Activated CD8-positive, alpha-beta memory T cell treated with anti-CD3 and anti-CD28 coated beads for 1 hour (primary cell): Measurements from ENCODE around the gene WWOX.

ENCODE experiments used
- DNase-seq, 2 donors: peaks; one replicate each; pipeline ENCODE4 v3.0.0-alpha.2; 2020; ENCODE audit warnings: low read depth in 1 of 2; ENCODE audit errors: extremely low read depth in 1 of 2

The WWOX gene

DNA sequence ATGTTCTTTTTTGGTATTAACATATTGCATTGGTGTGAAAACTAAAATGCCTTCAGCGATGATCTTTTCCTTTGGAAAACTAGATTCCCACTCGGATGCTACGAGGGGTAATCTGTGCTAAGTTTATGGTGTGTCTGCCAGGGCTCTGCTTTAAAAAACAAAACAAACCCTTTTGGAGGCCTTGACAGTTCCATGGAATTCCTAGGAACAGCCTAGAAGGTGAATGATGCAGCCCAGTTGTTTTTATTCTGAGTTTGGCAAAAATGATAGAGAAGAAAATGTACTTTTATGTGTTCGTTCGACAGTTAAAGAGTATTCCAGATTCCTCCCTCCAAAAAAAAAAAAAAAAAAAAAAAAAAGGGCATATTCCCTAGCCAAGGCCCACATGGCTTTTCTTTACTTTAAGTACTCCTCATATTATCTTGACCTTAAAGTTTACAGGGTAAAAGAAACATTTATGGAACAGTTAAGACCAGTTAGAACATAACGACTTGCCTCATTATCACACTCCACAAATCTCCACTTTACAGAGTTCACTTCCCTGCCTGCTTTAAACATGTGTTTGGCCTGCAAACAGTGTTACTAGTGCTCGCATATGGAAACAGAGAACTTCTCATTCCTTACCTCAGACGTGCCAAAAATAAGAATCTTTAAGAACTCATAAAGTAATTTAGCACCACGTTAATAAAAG, 159.1 kb downstream of the WWOX start:
- no peak for DNase-seq

DNA sequence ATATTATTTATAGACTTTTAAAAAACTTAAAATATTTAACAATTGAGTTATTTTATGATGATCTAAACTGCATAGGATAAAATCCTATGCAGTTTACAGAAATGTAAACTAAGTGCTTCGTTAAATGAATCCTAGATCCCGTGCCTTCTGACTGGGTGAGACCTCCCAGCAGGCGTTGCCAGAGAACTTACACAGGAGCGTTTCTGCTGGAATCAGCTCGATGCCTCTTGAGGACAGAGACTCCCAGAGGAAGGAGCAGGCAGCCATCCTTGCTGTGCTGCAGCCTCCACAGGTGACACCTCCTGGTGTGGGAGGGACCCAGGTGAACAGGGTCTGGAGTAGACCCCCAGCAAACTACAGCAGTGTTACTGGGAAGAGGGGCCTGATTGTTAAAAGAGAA, 160.4 kb downstream of the WWOX start:
- DNase-seq: no peak

DNA sequence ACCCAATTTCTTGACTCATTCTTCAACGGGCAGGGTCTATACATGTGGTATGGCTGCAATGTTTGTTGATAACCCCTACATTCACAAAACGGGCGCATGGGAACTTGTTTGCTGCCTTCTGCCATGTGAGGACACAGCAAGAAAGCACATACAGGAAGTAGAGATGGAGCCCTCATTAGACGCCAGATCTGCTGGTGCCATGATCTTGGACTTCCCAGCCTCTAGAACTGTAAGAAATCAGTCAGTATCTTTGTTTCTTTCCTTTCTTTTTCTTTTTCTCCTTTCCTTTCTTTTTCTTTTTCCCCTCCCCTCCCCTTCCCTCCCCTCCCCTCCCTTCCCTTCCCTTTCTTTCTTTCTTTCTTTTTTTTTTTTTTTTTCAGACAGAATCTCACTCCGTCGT, 165.2 kb downstream of the WWOX start:
- no peak for DNase-seq

DNA sequence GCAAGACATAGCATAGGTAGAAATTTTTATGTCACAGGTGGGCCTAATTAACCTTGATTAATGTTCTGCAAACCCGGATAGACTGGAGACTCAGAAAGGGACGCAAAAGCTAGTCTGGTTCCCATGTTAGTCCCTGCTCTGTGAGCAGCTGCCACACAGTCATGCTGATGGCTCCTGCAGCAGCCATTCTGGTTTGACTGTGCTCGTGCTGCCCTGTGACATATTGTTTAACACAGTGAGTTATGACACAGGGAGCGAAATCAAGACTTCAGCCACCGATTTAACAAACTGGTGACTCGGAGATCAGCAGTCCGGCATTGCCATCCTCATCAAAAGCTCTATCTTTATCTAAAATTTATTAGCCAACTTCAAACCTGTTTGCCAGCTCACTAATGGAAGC, 169.8 kb downstream of the WWOX start:
- DNase-seq: no peak

DNA sequence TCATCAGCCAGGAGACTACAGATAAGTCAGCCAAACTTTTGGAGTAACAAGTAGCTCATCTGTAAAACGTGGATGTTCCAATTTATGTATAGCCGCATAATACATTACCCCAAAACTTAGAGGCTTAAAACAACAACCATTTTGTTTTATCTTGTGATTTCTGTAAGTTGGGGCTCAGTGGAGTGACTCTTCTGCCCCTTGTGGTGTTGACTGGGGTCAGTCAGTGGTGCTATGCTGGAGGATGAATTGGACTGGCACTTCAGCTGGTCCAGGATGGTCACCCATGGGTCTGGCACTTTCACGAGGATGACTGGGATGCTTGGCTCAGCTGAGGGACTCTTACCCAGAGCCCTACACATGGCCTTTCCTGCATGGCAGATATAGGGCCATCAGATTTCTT, 172.5 kb downstream of the WWOX start:
- no peak for DNase-seq

DNA sequence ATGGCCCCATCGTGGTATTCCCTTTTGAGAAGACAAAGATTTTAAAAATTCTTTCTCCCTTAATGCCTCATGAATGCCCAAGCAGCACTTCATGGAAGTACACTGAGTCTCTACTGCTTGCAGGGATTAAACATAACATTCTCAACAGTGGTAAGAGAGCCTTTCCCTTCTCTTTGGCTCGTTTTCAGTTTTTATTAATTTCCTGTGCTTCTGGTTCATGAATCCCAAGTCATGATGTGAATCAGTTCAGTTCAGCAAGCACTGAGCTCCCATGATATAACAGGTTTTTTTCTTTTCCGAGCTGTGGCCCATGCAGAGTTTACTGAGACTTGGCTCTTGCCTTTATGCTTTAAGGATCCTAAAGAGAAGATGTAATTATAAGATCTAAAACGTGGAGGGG, 175.3 kb downstream of the WWOX start:
- no peak for DNase-seq

DNA sequence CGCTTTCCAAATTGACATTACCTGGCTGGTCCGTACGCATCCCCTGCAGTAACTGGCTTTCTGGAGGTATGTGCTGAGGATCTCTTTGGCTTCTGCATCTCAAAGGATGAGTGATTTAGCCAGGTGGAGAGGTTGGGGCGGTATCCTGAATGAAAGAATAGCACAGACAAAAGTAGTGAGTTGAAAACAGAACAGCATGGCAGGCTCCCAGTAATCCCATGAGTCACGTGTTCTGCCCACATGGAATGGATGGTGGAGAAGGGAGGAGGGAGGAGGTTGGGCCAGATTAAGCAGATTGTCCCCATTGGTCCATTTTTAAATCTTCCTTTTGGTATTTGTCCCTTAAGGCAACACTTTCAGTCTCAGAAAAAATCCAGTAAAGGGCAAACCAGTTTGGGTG, 176.0 kb downstream of the WWOX start:
- DNase-seq: no peak

DNA sequence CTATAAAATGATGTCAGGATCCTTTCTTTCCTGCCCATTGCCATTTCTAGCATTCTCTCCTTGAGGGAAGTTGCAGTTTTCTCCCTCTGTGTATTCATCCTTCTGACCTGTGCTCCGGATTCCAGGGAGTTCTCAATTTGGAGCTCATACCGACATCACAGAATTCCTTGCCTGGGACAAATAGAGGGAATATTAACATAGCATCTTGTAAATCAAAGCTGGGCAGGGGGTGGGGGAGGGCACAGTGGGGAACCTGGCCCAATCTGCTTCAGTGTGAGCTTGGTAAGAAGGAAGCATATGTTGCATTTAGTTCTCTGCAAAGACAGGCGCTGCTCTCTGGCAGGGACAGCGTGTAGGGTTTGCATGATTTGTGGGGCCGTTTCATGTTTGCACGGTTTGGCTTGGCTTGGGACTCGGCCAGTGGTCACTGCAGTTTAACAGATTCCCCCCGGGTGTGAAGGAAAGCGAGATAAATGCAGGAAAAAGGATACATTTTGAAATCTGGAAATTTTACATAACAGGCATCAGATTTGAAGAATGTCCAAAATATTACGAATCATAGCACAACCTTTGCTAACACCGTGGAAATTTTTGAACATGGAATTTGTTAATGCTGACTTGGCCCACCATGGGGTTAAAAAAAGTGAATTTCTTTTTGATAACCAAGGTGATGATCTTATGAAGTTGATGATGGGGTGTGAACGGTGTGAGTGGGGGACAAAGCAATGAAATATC, 178.0 kb downstream of the WWOX start:
- DNase-seq: no peak

DNA sequence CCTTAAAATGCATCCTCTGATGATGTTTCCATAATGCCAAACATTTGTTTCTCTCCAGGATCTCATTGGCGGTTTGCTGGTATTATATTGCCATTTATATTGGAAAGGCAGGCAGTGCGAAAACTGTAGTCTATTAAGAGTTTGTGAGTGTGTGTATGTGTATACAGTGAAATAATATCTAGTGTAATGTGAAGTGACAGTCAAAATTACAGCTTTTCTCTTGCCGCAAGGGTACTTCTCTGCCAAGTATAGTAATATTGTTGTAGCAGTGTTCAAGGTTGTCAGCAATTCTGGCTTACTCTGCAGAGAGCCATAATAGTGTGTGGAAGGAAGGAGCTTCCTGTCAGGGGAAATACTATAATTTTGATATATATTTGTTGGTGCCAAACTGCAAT, 178.6 kb downstream of the WWOX start:
- DNase-seq: no peak

DNA sequence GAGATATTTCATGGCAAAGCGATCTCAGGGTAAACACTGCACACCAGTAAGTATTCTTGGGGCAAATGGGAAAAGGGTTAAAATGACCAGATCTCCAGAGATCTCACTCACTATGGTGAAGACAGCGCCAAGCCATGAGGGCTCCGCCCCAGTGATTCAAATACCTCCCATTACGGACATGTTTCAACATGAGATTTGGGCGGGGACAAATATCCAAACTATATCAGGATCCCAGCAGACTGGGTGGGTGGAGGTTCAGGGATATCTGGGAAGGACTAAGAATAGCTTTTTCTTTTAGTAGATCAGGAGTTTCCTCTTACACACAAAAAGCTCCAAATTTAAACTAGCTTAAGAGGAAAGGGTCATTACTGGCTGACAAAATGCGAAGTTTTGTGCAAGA, 181.7 kb downstream of the WWOX start:
- DNase-seq: no peak

DNA sequence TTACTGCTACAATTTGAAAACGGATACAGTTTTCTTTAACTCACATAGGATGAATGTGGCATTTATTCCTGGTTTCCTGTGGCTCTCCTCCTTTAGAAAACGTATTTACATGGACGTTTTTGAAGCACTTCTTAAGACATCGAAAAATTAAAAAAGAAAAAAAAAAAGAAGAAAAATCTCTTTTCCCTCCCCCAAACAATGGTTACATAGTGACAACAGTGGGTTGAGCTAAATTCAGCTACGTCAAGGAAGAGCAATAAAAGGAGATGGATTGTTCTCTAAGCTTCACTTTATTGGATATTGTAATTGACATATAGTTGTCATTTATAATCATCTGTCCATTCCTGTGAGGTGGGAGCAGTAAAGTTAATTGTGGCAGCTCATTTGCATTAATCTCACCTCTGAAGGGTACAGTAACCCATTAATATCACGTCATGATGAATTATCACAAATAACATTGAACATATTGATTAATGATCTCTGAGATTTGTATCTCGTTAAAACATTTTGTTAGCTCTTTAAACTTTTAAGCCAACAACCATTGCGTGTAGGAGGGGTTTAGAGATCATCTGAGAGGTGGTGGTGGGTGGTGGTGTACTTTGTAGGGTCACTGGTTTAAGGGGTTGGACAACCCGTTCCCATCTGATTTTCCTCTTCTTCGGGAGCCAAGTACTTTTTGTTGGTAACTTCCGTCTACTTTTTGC, 184.2 kb downstream of the WWOX start:
- no peak for DNase-seq

DNA sequence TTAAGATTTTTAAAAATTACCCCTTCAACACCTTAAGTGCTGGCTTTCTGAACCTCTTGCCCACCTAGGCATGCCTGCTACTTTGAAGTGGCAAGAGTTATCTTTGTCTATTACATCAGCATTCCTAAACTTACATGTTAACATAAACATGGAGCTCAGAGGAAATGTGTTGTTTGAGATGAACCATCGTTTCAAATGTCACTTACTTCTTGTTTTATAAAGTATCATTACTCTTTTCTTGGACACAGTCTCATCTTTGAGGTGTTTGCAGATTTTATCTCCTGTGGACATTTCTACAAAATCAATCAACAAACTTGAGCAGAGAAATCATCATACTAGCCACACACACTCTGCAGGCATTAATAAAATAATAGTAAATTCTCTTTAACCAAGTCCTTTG, 184.9 kb downstream of the WWOX start:
- no peak for DNase-seq

DNA sequence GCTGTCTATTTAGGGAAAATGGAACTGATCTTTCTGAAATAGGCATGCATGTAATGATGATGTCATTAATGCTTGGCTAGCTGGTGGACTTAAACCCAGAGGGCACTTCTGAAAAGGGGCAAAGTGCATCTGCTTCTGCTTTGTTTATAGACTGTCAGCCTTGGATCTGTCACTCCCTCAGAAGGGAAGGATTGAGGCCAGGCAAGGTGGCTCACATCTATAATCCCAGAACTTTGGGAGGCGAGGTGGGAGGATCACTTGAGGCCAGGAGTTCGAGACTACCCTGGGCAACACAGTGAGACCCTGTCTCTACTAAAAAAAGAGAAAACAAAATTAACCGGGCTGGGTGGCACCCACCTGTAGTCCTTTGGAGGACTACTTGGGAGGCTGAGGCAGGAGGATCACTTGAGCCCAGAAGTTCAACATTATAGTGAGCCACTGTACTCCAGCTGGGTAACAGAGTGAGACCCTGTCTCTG, 185.5 kb downstream of the WWOX start:
- no peak for DNase-seq

DNA sequence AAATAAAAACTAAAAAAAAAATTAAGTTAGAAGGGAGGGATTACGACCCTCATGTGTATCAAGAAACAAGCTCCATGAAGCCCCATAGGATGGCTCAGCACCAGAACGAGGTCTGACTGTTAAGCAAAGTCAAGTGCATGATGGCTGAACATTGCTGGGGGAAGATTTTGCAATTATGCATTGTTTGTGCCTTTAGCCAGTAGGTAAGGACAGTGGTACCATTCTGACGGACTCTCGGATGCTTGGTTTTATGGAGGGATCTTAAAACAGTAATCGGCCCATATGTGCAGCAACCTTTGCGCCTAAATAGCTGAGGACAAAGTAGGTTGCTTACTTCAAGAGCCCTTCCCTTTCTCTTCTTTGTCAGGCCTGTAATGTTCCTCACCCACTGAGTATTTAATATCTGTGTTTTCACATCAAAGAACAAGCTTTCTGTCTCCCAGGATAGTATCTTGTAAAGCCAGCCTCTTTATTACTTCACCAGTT, 186.0 kb downstream of the WWOX start:
- DNase-seq: no peak

DNA sequence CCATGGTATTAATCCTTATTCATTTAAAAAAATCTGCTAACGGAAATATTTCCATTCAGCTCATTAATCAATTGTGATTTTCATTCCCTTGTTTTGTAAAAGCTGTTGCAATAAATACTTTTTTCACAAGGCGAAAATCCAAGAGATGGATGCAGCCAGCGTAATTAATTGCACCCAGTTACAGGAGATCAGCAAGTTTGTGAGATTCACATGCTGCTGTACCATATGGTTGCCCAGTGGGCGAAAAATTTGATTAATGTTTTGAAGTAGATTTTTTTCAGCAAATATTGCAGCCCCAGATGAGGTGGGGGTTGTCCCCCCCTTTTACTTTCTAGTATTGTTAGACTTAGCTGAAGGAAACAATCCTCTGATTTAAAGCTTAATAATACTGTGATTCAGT, 186.6 kb downstream of the WWOX start:
- DNase-seq: no peak

DNA sequence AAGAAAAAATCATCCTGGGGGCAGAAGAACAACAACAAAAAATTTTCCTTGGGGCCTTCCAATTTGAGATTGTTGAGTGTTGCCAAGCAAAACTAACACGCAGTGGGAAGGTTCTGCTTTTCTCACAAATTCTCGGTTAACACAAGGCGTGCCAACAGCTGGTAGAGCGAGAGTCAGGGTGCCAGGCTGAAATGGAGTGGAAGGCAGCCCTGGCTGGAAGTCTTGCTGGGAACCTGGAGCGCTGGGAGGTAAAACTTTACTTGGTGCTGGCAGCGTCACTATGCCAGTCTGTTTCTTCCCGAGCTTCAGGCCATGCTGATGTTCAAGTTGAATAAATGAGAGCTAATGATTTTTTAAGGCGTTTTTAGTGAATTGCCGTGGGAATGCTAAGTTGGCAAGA, 189.4 kb downstream of the WWOX start:
- no peak for DNase-seq

DNA sequence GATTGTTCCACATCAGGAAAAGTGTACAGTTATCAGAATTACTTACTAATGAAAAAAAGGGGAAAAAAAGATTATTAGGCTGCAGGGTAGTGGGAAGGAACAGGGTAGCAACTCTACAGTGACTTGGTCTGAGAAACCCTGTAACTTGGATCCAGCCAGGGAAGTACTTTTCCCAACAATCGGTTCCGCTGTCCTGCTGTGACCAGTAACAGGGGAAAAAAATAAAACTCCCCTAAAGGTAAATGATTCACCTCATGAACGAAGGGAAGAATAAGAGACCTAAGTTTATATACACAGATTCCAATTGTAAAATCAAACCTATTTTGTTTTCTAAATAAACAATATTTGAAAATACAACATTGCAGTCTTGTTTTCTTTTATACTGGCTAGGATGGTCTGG, 189.9 kb downstream of the WWOX start:
- DNase-seq: no peak

DNA sequence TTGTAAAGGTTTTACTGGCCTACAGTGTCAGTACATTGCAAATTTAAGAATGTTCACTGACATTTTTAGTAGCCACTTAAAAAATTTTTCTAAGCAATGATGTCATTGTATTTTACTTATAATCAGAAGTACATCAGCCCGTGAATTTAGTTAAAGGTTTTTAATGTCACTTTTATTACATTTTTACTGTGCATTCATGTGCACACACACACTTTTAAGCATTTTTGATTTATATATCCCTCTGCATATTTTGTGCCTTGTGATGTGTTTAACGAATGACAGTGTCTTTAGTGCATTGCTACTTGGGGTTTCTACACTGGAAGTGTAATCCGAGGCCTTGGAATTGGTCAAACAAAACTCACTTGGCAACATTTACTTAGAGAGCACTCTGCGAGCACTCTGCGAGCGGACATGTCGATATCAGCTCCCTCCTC, 190.4 kb downstream of the WWOX start:
- no peak for DNase-seq

DNA sequence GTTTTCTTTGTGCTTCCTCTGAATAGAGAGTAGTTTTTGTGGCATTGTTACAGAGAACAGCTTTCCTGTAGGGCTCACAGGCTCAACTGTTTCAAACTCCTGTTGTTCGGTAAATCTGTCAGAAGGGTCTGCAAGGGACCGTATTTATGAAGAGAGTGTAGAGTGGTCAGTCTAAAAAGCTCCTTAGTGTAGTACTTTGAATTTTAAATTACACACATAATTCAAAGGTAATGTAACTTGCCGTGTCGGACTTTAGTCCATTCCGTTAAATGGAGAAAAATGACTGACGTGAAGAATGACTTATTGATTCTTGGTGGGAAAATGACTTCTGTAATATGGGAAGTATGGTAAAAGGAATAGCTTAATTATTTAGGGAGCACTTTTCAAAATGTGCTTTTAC, 190.9 kb downstream of the WWOX start:
- DNase-seq: no peak

DNA sequence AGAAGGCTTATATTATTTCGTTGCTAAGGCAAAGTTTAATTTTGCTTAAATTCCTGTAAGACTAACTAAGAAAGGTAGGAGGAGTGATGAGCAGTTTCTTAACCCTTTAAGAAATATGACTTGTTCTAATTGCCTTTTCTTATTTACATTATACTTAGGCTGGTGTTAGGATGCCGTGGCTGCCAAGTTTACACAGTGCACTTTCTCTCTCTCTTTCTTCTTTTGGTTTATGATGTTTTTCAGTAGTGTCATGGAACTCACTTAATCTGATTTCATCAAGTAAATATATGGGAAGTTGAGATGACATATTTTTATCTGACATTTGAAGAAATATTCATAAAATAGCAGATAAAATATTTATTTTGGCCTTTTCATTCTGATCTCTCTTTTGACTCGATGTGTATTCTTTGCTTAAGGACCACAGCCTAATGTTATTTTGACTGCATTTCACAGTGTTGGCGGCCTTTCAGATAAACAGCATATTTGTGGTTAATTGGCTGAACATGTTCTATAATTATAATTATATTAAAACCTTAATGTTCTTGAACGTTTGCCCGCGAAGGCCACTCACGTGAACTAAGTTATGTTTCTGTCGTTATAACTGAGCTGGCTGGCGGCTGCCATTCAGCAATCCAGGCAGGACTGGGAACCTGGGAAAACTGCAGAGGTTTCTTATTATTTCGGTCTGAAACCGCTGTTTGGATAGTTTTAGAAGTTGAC, 191.6 kb downstream of the WWOX start:
- DNase-seq: no peak

DNA sequence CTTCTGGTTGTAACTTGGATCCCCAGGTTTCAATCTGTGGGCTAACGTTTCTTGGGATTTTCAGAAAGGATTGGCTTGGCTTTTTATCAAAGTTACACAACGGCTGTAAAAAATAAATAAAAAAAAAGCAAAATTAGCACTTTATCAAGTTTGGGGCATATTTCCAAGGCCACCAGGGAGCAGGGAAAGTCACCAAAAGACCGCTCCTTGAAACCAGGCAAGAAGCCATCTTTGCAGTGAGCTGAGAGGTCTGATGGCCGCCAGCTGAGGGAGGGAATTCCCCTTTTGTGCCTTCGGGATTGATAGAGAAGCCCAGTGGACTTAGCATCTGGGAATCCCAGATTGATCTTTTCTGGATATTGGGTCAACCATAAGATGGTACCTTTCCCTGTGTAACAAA, 192.2 kb downstream of the WWOX start:
- no peak for DNase-seq
